Measurements from ENCODE around the gene OSBPL9. TPM values are rescaled to one million over a fixed set of nuclear protein-coding genes. Genes with fewer than 3 reads are reported as not detected.
A peak's percentile ranks its signal among the peaks of the same experiment; 100 is the strongest.

Gene OSBPL9
- total and polyA plus RNA-seq, 9 of the 15 experiments (the other 6 are each of a cell fraction or from before 2014, with no cell fraction given): 43.9 to 217 (median 170) TPM

DNA sequence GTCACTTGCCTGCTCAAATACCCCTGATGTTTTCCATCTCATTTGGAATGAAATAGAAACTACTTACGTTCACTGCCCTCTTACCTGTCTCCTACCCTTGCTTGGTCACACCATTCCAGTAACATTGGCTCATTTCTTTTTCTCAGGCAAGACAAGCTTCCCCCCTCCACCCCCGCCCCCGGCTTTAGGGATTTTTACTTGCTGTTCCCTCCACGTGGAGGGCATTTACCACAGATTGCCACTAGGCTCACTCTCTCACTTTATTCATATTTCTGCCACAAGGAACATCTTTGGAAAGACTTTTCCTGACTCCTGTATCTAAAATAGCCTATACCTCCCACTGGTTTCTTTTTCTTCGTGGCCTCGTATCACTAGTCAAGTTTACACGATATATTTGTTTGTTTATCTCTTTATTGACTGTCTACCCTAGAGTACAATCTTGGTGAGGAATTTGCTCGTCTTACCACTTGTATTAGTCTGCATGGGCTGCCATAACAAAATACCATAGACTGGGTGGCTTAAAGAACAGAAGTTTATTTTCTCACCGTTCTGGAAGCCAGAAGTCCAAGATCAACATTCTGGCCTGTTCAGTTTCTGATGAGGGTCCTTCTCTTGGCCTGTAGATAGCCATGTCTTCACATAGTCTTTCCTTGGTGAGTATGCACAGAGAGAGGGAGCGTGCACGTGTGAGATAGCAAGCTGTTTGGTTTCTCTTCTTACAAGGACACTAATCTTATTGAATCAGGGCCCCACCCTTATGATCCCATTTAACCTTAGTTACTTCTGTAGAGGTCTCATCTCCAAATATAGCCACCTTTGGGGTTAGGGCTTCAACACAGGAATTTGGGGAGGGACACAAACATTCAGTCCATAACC lies 135.4 kb downstream of the OSBPL9 start (continued):
- TF ChIP-seq MTA1 (IDR thresholded peaks at IDR 0.05; ENCODE audit: borderline replicate concordance) (no peak), ARID3B (CRISPR knock-in tag; IDR thresholded peaks at IDR 0.05; ENCODE audit: borderline replicate concordance) (no peak), FOXK2 (conservative IDR thresholded peaks at IDR 0.05 in 1 of 2, IDR thresholded peaks at IDR 0.05 in 1 of 2; ENCODE audit: low read depth in 2 of 2) (0 out of 4 replicates have a peak, but pooled peaks of 1 of the 2 experiments have one; percentile 5), TAF9B (IDR thresholded peaks at IDR 0.05; ENCODE audit: partially characterized antibody) (no peak), CREM (IDR thresholded peaks at IDR 0.05; ENCODE audit: low read depth) (peak; percentile 42; the same call in 1 of the 2 replicates), TRIM28 (IDR thresholded peaks at IDR 0.05) (0 out of 2 replicates have a peak, but pooled peaks have one; percentile 68), STAT5B (CRISPR knock-in tag; IDR thresholded peaks at IDR 0.05) (no peak), TBL1XR1 (IDR thresholded peaks at IDR 0.05; ENCODE audit: low read length in 2 of 2) (no peak), CUX1 (CRISPR knock-in tag; IDR thresholded peaks at IDR 0.05) (no peak), TARDBP (IDR thresholded peaks at IDR 0.05) (no peak), ZNF507 (tag; conservative IDR thresholded peaks at IDR 0.05) (no peak), ZNF197 (CRISPR knock-in tag; IDR thresholded peaks at IDR 0.05; ENCODE audit: low read depth) (no peak), CCAR2 (IDR thresholded peaks at IDR 0.05; ENCODE audit: low read depth, low read length) (no peak), NCOA6 (IDR thresholded peaks at IDR 0.05) (no peak), MLX (CRISPR knock-in tag; conservative IDR thresholded peaks at IDR 0.05) (no peak), SMAD2 (IDR thresholded peaks at IDR 0.05; ENCODE audit: low read depth, low read length) (no peak), ZNF232 (CRISPR knock-in tag; IDR thresholded peaks at IDR 0.05) (no peak), PHF20 (IDR thresholded peaks at IDR 0.05; ENCODE audit: partially characterized antibody) (no peak), SREBF2 (CRISPR knock-in tag; IDR thresholded peaks at IDR 0.05) (no peak), ZFP36 (IDR thresholded peaks at IDR 0.05; ENCODE audit: low read depth, low read length, partially characterized antibody) (no peak)
- TF ChIP-seq, protein P1, sequence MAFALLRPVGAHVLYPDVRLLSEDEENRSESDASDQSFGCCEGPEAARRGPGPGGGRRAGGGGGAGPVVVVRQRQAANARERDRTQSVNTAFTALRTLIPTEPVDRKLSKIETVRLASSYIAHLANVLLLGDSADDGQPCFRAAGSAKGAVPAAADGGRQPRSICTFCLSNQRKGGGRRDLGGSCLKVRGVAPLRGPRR (CRISPR knock-in tag; IDR thresholded peaks at IDR 0.05): no peak
